Activated CD4-positive, alpha-beta T cell treated with anti-CD3 and anti-CD28 coated beads for 48 hours (primary cell): ENCODE data around the gene ICE1.
"Not testable (repeated sequence)": the region's sequence is repeated elsewhere in the genome, so short reads cannot be mapped to it uniquely, and the experiment has no call there.

Experiments used
- DNase-seq: peaks from one replicate; pipeline ENCODE4 v3.0.0-alpha.2; 2020

ICE1 gene

DNA sequence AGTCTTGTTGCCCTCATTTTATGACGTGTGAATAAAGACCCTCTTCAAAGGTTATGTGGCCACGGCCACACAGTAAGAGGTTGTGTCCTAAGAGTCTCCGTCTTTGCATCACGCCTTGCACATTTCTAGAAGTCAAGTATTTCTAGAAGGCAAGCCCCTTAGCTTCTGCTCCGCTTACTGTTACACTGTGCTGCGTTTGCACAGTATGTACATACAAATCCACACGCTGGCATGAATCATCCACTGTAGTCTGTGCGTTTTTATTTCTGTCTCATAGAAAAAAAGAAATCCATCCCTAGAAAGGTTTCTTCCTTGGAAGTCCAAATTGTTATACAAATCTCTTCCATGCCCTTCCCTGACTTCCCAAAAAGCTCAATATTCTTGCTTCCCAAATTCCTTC is 21.4 kb upstream of the ICE1 start:
- DNase-seq: no peak

GRCh38 chr5:5403741-5404140 is 18.7 kb upstream of the ICE1 start:
- DNase-seq: no peak

- DNase-seq: no peak
Observed at GRCh38 chr5:5404381-5404780, 18.1 kb upstream of the ICE1 start.

- no peak for DNase-seq
Observed at GRCh38 chr5:5405441-5405840, 17.0 kb upstream of the ICE1 start.

DNA sequence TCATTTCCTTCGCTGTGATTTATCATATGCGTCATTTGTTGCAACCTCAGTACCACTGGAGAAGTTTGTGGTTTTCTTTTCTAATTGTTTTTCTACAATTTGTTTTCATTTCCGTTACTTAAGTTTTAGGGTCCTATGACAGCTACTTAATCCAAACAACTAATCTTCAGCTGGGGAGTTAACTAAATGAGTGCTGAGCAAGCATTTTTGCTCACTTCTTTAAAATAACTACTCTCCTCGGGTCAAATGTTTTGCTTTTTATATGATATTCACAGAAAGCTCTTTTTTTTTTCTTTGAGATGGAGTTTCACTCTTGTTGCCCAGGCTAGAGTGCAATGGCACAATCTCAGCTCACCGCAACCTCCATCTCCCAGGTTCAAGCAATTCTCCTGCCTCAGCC is 14.6 kb upstream of the ICE1 start:
- no peak for DNase-seq

- peak; percentile 35 for DNase-seq
Observed at GRCh38 chr5:5409151-5409810, 13.2 kb upstream of the ICE1 start.

GRCh38 chr5:5413856-5414255 is 8.6 kb upstream of the ICE1 start:
- DNase-seq: not testable (repeated sequence)

DNA sequence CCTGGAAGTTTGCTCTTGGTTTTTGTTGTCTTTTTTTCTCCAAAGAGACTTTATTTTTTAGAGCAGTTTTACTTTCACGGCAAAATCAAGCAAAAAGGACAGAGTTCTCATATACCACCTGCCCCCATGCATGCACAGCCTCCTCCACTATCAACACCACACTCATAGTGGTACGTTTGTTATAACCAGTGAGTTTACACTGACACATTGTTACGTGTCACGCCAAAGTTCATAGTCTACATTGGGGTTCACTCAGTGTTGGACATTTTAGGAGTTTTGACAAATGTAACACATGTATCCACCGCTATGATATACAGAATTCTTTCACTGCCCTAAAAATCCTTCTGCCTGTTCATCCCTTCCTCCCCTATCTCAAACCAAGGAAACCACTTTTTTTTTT is 7.5 kb upstream of the ICE1 start:
- no peak for DNase-seq

DNA sequence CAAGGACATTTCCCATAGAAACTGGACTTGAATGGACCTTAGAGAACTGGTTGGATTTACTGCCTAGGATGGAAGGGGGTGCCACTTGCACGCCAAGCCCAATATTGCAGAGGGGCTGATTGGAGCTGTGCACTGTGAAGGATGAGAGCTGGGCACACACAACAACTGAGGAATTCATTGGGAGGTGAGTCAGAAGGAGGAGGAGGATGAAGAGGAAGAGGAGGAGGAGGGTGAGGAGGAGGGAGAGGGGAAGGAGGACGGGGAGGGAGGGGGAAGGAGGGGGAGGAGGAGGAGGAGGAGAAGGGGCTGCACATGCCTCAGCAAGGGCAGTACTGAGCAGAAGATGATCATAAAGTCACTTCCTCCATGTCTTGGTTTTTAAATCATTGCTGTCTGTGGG is 5.7 kb upstream of the ICE1 start:
- no peak for DNase-seq

- no peak for DNase-seq
Observed at GRCh38 chr5:5418006-5418405, 4.5 kb upstream of the ICE1 start.

- no peak for DNase-seq
Observed at GRCh38 chr5:5418764-5419163, 3.7 kb upstream of the ICE1 start.

DNA sequence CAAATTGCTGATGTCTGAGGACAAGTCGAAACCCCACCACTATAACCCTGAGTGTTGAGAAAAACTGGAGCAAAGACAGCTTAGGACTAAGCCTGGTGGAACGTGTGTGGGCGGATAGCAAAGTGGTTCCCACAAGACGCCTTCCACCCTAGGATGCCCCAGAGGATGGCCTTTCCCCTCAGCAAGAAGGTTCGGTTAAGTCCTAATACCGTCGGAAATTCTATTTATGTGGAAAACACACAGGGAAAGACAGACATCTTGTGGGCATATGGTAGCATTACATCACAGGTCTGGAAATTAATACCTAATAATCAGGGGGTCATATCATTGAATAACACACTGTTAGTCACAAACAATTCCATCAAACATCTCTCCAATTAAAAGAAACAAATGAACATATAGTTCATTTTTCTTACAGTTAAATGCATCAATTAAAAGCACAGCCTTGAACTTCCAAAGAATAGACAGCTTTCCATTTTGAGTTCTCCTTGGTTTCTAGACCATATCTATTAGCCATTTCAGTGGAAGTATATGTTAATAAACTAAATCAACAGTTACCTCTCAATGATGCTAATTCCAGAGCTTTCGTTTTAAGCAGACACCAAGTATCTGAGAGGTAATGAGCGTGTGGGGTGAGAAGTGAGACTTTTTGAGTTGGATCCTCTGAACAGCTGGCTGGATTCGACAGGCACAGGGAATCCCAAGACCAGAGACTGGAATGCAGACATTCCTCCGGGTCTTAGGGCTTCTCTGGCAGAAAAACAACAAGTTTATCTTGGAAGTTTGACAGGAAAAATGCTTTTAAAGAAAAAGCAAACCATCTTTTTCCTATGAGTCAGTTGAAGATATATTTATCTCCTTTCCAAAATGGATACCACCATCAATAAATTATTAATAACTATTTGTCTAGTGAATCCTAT is 2.9 kb upstream of the ICE1 start:
- DNase-seq: no peak

GRCh38 chr5:5420251-5420650 is 2.2 kb upstream of the ICE1 start:
- no peak for DNase-seq

DNA sequence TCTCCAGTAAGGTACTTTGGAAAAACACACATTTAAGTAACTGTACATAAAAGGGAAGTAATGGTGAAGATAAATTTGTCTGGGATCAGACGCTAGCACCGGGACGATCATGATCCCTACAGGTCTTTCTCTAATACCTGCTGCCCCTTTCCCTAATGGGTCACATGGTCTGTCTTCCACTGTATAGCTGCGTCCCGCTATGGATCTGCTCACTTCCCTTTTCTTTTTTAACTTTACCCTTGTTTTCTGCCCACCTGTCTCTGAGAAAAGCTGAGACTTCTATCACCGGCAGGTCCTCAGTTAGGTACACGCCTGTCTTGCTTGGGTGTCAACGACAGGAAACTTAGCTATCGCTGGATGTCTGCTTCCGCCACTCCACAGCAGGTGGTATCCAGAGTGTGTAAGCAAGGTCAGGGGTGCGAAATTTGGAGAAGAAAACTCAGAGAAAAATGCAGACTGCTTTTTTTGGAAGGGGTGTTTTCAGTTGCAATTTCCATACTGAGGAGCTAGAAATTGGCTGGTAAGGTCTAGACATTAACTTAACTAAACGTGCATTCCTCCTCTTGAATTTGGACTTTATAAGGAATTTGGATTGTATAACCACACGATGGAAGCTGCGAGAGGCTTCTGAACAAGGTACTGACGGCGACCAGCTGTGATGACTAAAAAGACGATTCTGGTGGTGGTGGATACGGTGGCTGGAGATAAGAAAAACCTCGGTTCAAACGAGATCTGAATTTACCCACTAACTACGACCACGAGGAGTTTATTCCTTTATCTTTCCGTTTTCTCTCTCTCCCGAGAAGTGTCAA is 1.1 kb upstream of the ICE1 start:
- DNase-seq: peak; percentile 22

DNA sequence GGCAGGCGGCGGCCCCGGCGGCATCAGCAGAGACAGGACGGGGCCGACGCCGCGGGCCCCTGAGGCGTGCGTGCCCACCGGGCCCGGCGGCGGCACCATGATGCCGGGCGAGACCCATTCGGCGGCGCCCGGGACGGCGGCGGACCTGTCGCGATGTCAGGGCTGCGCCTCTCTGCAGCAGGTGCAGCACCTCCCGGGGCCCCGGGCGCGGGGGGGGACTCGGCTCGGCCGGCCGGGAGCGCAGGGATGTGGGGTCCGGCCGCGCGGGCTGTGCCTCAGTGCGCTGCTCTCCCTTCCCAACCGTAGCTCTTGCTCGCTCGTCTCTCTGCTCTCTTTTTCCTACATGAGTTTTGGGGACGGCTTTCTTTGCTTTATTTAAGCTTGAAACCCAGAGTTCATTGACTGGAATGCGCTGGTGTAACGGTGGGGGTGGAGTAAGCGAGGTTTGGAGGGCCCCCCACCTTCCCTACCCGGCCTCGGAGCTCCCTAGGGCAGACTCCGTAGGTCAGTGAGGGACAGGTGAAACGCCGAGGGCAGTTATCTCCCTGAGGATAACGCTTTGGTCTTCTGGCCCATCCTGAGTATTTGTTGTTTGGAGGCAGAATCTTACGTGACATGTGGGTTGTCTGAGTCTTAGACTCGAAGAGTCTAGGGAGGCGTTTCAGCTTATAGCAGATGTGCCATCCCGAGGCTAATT is 490 bp downstream of the ICE1 start:
- DNase-seq: no peak

GRCh38 chr5:5423586-5423985 is 1.1 kb downstream of the ICE1 start:
- DNase-seq: no peak

DNA sequence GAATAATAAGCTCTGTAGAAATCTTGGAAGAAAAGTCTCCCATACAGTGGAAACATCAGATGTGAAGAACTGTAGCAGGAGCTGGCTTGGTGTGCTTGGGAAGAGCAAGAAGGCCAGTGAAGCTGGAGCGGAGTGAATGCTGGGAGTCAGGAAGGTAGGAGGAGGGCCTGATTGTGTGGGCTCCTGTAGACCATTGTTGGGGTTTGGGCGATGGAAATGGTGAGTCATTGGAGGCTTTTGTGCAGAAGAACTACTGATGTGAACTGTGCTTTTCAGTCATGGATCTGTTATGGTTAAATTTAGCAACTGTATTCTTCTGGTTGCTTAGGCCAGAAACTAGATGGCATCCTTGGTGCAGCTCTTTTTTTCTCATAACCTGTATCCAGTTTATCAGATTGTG is 2.3 kb downstream of the ICE1 start:
- DNase-seq: peak; percentile 59

- no peak for DNase-seq
Observed at GRCh38 chr5:5430136-5430535, 7.7 kb downstream of the ICE1 start.

- DNase-seq: no peak
Observed at GRCh38 chr5:5432020-5432707, 9.7 kb downstream of the ICE1 start.

GRCh38 chr5:5436203-5436760 is 13.8 kb downstream of the ICE1 start:
- no peak for DNase-seq

DNA sequence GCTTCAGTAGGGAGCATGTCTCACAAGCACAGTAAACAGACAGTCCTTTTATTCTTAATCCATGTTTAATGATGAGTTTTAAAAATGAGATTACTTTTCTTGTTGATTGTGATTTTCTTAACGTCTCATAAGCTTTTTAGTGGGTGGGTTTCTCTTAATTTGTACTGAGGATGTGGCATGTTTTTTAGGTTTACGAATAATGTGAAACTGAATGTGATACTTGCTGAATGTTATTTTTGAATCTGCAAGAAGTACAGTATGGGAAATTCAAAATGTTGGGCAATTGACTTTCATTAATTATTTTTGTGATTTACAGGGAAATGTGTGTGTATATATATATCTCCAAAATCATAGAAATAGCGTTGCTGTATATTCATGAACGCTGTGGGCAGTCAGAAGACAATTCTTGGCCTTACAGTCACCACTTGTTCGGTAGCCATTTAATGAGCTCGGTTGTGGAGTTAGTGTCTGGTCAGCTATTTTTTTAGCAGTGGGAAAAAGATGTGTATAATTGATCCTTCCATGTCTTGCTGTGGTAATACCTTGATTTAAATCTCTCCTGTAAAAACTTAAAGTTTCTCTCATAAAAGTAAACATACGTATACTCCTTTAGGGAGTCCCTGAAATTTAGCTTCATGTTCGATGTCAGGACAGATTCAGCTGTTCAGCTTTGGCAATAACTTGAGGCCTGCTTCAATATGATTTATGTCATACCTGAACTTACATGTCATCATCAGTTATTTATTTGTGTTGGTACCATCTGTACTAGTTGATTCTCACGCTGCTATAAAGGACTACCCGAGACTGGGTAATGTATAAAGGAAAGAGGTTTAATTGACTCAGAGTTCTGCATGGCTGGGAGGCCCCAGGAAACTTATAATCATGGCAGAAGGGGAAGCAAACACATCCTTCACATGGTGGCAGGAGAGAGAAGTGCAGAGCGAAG is 15.0 kb downstream of the ICE1 start:
- no peak for DNase-seq
